SK-N-MC (cell line): Measurements from ENCODE around the gene TBKBP1.

Experiments used
- DNase-seq: peaks from one replicate; pipeline ENCODE4 v3.0.0-alpha.2; 2011; ENCODE audit warnings: low read depth, low spot score
- H3K27ac ChIP-seq: fragments of 200-600 bp; sonication (generic); 2 replicates; pipeline ENCODE4 v1.5.1; 2016; ENCODE audit warnings: mixed run types
- H3K36me3 ChIP-seq: fragments of 200-600 bp; sonication (generic); 2 replicates; pipeline ENCODE4 v1.6.1; 2017; ENCODE audit warnings: antibody characterized with exemption, low read length, mixed read lengths; ENCODE audit not compliant: insufficient read depth
- H3K4me3 ChIP-seq: fragments of 200-600 bp; sonication (generic); 2 replicates; pipeline ENCODE4 v1.5.1; 2016
- H3K9ac ChIP-seq: fragments of 200-600 bp; sonication (generic); 2 replicates; pipeline ENCODE4 v1.8.0; 2017; ENCODE audit warnings: mixed run types, mixed read lengths; ENCODE audit not compliant: insufficient read length
- H3K9me3 ChIP-seq: fragments of 200-600 bp; sonication (generic); 2 replicates; pipeline ENCODE4 v1.6.1; 2017; ENCODE audit warnings: low read depth, mild to moderate bottlenecking, antibody characterized with exemption, low read length, moderate library complexity, mixed read lengths
- EZH2 ChIP-seq: fragments of 200-600 bp; sonication (generic); IDR thresholded peaks from one replicate; pipeline ENCODE4 v1.6.1; 2017; ENCODE audit warnings: antibody characterized with exemption
- FOXP2 ChIP-seq: optimal IDR thresholded peaks from 2 replicates; pipeline ENCODE3; 2011; ENCODE audit warnings: mild to moderate bottlenecking, moderate library complexity; ENCODE audit not compliant: insufficient read depth; ENCODE audit errors: extremely low read length, control extremely low read depth
- POLR2AphosphoS5 ChIP-seq: IDR thresholded peaks from 2 replicates; pipeline ENCODE4 v1.6.1; 2012; ENCODE audit warnings: mild to moderate bottlenecking, low read depth, low read length, borderline replicate concordance

Gene TBKBP1

GRCh38 chr17:47707056-47707804 is 13.3 kb downstream of the TBKBP1 start:
- peaks cover 4% of the 10 kb centered on the region; the same call in 1 of the 2 replicates for H3K36me3 ChIP-seq
- H3K27ac ChIP-seq: no peak overlapping the region
- no peaks in the 10 kb centered on the region for H3K9me3 ChIP-seq
- no peak overlapping the region for H3K9ac ChIP-seq
- TF ChIP-seq EZH2 (no peak), POLR2AphosphoS5 (no peak; the same call in 1 of the 2 replicates), FOXP2 (no peak)
- DNase-seq: no peak
- no peak overlapping the region for H3K4me3 ChIP-seq

GRCh38 chr17:47707884-47708283 is 13.9 kb downstream of the TBKBP1 start:
- H3K9me3 ChIP-seq: no peaks in the 10 kb centered on the region
- H3K4me3 ChIP-seq: no peak overlapping the region
- H3K9ac ChIP-seq: no peak overlapping the region
- peaks cover 4% of the 10 kb centered on the region; the same call in 1 of the 2 replicates for H3K36me3 ChIP-seq
- no peak overlapping the region for H3K27ac ChIP-seq
- no peak for DNase-seq
- TF ChIP-seq POLR2AphosphoS5 (no peak), EZH2 (no peak), FOXP2 (no peak)

GRCh38 chr17:47708312-47708863 is 14.4 kb downstream of the TBKBP1 start:
- H3K36me3 ChIP-seq: peaks cover 4% of the 10 kb centered on the region; the same call in 1 of the 2 replicates
- no peaks in the 10 kb centered on the region for H3K9me3 ChIP-seq
- H3K27ac ChIP-seq: no peak overlapping the region
- DNase-seq: no peak
- TF ChIP-seq POLR2AphosphoS5 (no peak), EZH2 (no peak), FOXP2 (no peak)
- no peak overlapping the region for H3K9ac ChIP-seq
- no peak overlapping the region for H3K4me3 ChIP-seq

- Histone ChIP-seq H3K9ac (no peak overlapping the region), H3K4me3 (no peak overlapping the region), H3K36me3 (peaks cover 4% of the 10 kb centered on the region; the same call in 1 of the 2 replicates), H3K9me3 (no peaks in the 10 kb centered on the region), H3K27ac (no peak overlapping the region)
- no peak for DNase-seq
- TF ChIP-seq POLR2AphosphoS5: no peak
- no peak for TF ChIP-seq FOXP2
- no peak for TF ChIP-seq EZH2
Measured at GRCh38 chr17:47708864-47709541, 15.0 kb downstream of the TBKBP1 start.

- no peak for DNase-seq
- no peaks in the 10 kb centered on the region for H3K9me3 ChIP-seq
- H3K27ac ChIP-seq: no peak overlapping the region
- H3K4me3 ChIP-seq: no peak overlapping the region
- peaks cover 4% of the 10 kb centered on the region; the same call in 1 of the 2 replicates for H3K36me3 ChIP-seq
- TF ChIP-seq FOXP2 (no peak), EZH2 (no peak), POLR2AphosphoS5 (no peak)
- H3K9ac ChIP-seq: no peak overlapping the region
Measured at GRCh38 chr17:47709594-47709993, 15.6 kb downstream of the TBKBP1 start.

GRCh38 chr17:47711366-47712099 is 17.6 kb downstream of the TBKBP1 start:
- no peak for DNase-seq
- H3K4me3 ChIP-seq: no peak overlapping the region
- H3K9ac ChIP-seq: no peak overlapping the region
- TF ChIP-seq FOXP2 (no peak), EZH2 (no peak), POLR2AphosphoS5 (no peak)
- no peak overlapping the region for H3K27ac ChIP-seq
- peaks cover 4% of the 10 kb centered on the region; the same call in 1 of the 2 replicates for H3K36me3 ChIP-seq
- H3K9me3 ChIP-seq: no peaks in the 10 kb centered on the region

- no peak overlapping the region for H3K4me3 ChIP-seq
- H3K9ac ChIP-seq: no peak overlapping the region
- H3K9me3 ChIP-seq: no peaks in the 10 kb centered on the region
- peaks cover 4% of the 10 kb centered on the region; the same call in 1 of the 2 replicates for H3K36me3 ChIP-seq
- no peak overlapping the region for H3K27ac ChIP-seq
- DNase-seq: no peak
- TF ChIP-seq FOXP2: no peak
- no peak for TF ChIP-seq EZH2
- TF ChIP-seq POLR2AphosphoS5: no peak
Measured at GRCh38 chr17:47712330-47713023, 18.5 kb downstream of the TBKBP1 start.
